ENCODE measurements around the gene CS. TPM values are rescaled to one million over a fixed set of nuclear protein-coding genes. Genes with fewer than 3 reads are reported as not detected.

The CS gene
- total RNA-seq, 1 experiment from 2014 or later, result 109 TPM

- Histone ChIP-seq H3K27me3 (replicated peaks) (no peaks in the 10 kb centered on the region), H3K4me1 (replicated peaks) (peaks cover 20% of the 10 kb centered on the region), H3K36me3 (no peaks in the 10 kb centered on the region; the same call in none of the 2 replicates), H3K27ac (peak within 1 kb of the TSS; percentile 77), H3K4me3 (peak within 1 kb of the TSS; percentile 56), H3K9me3 (replicated peaks) (no peaks in the 10 kb centered on the region)
- DNase-seq (ENCODE audit: low read depth in 1 of 2, low spot score in 2 of 2), result peak; percentile 96
Measured at GRCh38 chr12:56221757-56222530, 78.2 kb downstream of the CS start, which contains the start of gene RNF41. Gene RNF41 (minus strand): TSS chr12:56221922. CDS start chr12:56214047, 7,875 bp downstream.

Other genes starting within 250 kb of the CS start
- gene ERBB3, start 220.2 kb downstream of the CS start, total RNA-seq (2014; rRNA removed; shearing (Covaris generic)), result not detected in 2 replicates
- gene PA2G4, start 195.8 kb downstream of the CS start, total RNA-seq (2014; rRNA removed; shearing (Covaris generic)), result 204 and 249 TPM in 2 replicates
- gene RPL41, start 183.7 kb downstream of the CS start, total RNA-seq (2014; rRNA removed; shearing (Covaris generic)), result 1,215 and 2,760 TPM in 2 replicates
- 3.6 and 7.3 TPM in 2 replicates for gene ZC3H10, start 182.1 kb downstream of the CS start, total RNA-seq (2014; rRNA removed; shearing (Covaris generic))
- 138 and 170 TPM in 2 replicates for gene ESYT1, start 172.1 kb downstream of the CS start, total RNA-seq (2014; rRNA removed; shearing (Covaris generic))
- gene MYL6B, start 147.7 kb downstream of the CS start, total RNA-seq (2014; rRNA removed; shearing (Covaris generic)), result 71.9 and 97.8 TPM in 2 replicates
- 4,832 and 5,659 TPM in 2 replicates for gene MYL6, start 142.0 kb downstream of the CS start, total RNA-seq (2014; rRNA removed; shearing (Covaris generic))
- 20.9 and 33.4 TPM in 2 replicates for gene SMARCC2, start 110.8 kb downstream of the CS start, total RNA-seq (2014; rRNA removed; shearing (Covaris generic))
- gene RNF41, start 78.4 kb downstream of the CS start, total RNA-seq (2014; rRNA removed; shearing (Covaris generic)), result 28.5 and 46.7 TPM in 2 replicates
- gene NABP2, start 76.0 kb downstream of the CS start, total RNA-seq (2014; rRNA removed; shearing (Covaris generic)), result 47.8 and 55.7 TPM in 2 replicates
- not detected in 2 replicates for gene SLC39A5, start 70.3 kb downstream of the CS start, total RNA-seq (2014; rRNA removed; shearing (Covaris generic))
- 9.6 and 12.7 TPM in 2 replicates for gene ANKRD52, start 41.9 kb downstream of the CS start, total RNA-seq (2014; rRNA removed; shearing (Covaris generic))
- gene COQ10A, start 33.4 kb downstream of the CS start, total RNA-seq (2014; rRNA removed; shearing (Covaris generic)), result 7.9 and 13.4 TPM in 2 replicates
- gene CNPY2, start 15.7 kb upstream of the CS start, total RNA-seq (2014; rRNA removed; shearing (Covaris generic)), result 100 and 161 TPM in 2 replicates
- gene PAN2, start 33.7 kb upstream of the CS start, total RNA-seq (2014; rRNA removed; shearing (Covaris generic)), result 6.9 and 15.9 TPM in 2 replicates
- gene IL23A, start 38.6 kb upstream of the CS start, total RNA-seq (2014; rRNA removed; shearing (Covaris generic)), result 1.4 TPM in 1 of 2 replicates, not detected in the other
- gene STAT2, start 59.8 kb upstream of the CS start, total RNA-seq (2014; rRNA removed; shearing (Covaris generic)), result 37.0 and 63.3 TPM in 2 replicates
- gene APOF, start 62.5 kb upstream of the CS start, total RNA-seq (2014; rRNA removed; shearing (Covaris generic)), result not detected in 2 replicates
- gene TIMELESS, start 149.1 kb upstream of the CS start, total RNA-seq (2014; rRNA removed; shearing (Covaris generic)), result 7.4 and 11.9 TPM in 2 replicates
- 0.08 TPM in 1 of 2 replicates, not detected in the other for gene MIP, start 154.3 kb upstream of the CS start, total RNA-seq (2014; rRNA removed; shearing (Covaris generic))
- gene SPRYD4, start 168.2 kb upstream of the CS start, total RNA-seq (2014; rRNA removed; shearing (Covaris generic)), result 0.69 and 1.4 TPM in 2 replicates
- gene GLS2, start 187.8 kb upstream of the CS start, total RNA-seq (2014; rRNA removed; shearing (Covaris generic)), result not detected in 2 replicates
- gene RBMS2, start 221.5 kb upstream of the CS start, total RNA-seq (2014; rRNA removed; shearing (Covaris generic)), result 17.0 and 31.0 TPM in 2 replicates